Epithelial cell of prostate (primary cell): ENCODE results near the gene POU6F1.

Experiments
- DNase-seq: peaks from one replicate; pipeline ENCODE4 v3.0.0-alpha.2; 2011; ENCODE audit warnings: low read depth, low spot score
- H3K27ac ChIP-seq: fragments of 450-650 bp; 2 replicates; pipeline ENCODE4 v1.5.1; 2017; ENCODE audit warnings: mild to moderate bottlenecking

The POU6F1 gene

GRCh38 chr12:51200156-51200555, 17.7 kb downstream of the POU6F1 start:
- no peak for DNase-seq
- H3K27ac ChIP-seq, result no peak overlapping the region

GRCh38 chr12:51199366-51199945, 18.4 kb downstream of the POU6F1 start:
- DNase-seq, result no peak
- no peak overlapping the region for H3K27ac ChIP-seq

GRCh38 chr12:51198568-51199365, 19.1 kb downstream of the POU6F1 start:
- no peak for DNase-seq
- H3K27ac ChIP-seq, result no peak overlapping the region

GRCh38 chr12:51197736-51198567, 19.9 kb downstream of the POU6F1 start:
- no peak overlapping the region for H3K27ac ChIP-seq
- no peak for DNase-seq

GRCh38 chr12:51196547-51196946, 21.3 kb downstream of the POU6F1 start:
- no peak overlapping the region for H3K27ac ChIP-seq
- no peak for DNase-seq

GRCh38 chr12:51195841-51196240, 22.0 kb downstream of the POU6F1 start:
- DNase-seq, result no peak
- no peak overlapping the region for H3K27ac ChIP-seq

GRCh38 chr12:51192284-51192671, 25.6 kb downstream of the POU6F1 start:
- H3K27ac ChIP-seq, result no peak overlapping the region
- no peak for DNase-seq

GRCh38 chr12:51191516-51192283, 26.2 kb downstream of the POU6F1 start:
- H3K27ac ChIP-seq, result no peak overlapping the region
- no peak for DNase-seq

GRCh38 chr12:51190820-51191219, 27.0 kb downstream of the POU6F1 start:
- H3K27ac ChIP-seq, result no peak overlapping the region
- DNase-seq, result no peak

- no peak for DNase-seq
- H3K27ac ChIP-seq, result no peak overlapping the region
Measured at GRCh38 chr12:51189790-51190355, 28.0 kb downstream of the POU6F1 start.

- no peak for DNase-seq
- no peak overlapping the region for H3K27ac ChIP-seq
Measured at GRCh38 chr12:51188359-51189051, 29.4 kb downstream of the POU6F1 start.

GRCh38 chr12:51187370-51187987, 30.4 kb downstream of the POU6F1 start:
- DNase-seq, result no peak
- H3K27ac ChIP-seq, result no peak overlapping the region

GRCh38 chr12:51186465-51187085, 31.3 kb downstream of the POU6F1 start:
- DNase-seq, result no peak
- no peak overlapping the region for H3K27ac ChIP-seq

- H3K27ac ChIP-seq, result no peak overlapping the region
- DNase-seq, result no peak
Measured at GRCh38 chr12:51185171-51185717, 32.6 kb downstream of the POU6F1 start.

- H3K27ac ChIP-seq, result no peak overlapping the region
- DNase-seq, result no peak
Measured at GRCh38 chr12:51183816-51184215, 34.0 kb downstream of the POU6F1 start.

GRCh38 chr12:51183349-51183748, 34.5 kb downstream of the POU6F1 start:
- H3K27ac ChIP-seq, result no peak overlapping the region

GRCh38 chr12:51181558-51181957, 36.3 kb downstream of the POU6F1 start:
- no peak overlapping the region for H3K27ac ChIP-seq
- no peak for DNase-seq

More at GRCh38 chr12:51183349-51183748, 34.5 kb downstream of the POU6F1 start:
- no peak for DNase-seq

- H3K27ac ChIP-seq, result no peak overlapping the region
- DNase-seq, result no peak
Measured at GRCh38 chr12:51177897-51178296, 40.0 kb downstream of the POU6F1 start.
